HEK293 (cell line): ENCODE results near the gene FDXACB1.

Source experiments
- CTCF ChIA-PET: fragments of 350-600 bp; formaldehyde crosslinking; extraction: SDS; loops from one replicate; lab custom pipeline; 2021; ENCODE audit warnings: antibody characterized with exemption; lab: Yijun Ruan, JAX
- POLR2A ChIA-PET: fragments of 300-600 bp; formaldehyde crosslinking; extraction: SDS; loops from one replicate; lab custom pipeline; 2020; ENCODE audit warnings: antibody characterized with exemption, inconsistent platforms; lab: Yijun Ruan, JAX
- H3K27ac ChIP-seq: fragments of 200-500 bp; sonication (Bioruptor generic); 2 replicates; pipeline ENCODE4 v1.5.1; 2014; ENCODE audit warnings: low read depth, low read length, control low read depth, inconsistent platforms; ENCODE audit errors: extremely low read depth
- H3K36me3 ChIP-seq, 2 experiments: fragments of 200-500 bp in 1 of 2; sonication (Bioruptor generic) in 1 of 2; 1 replicate in 1 of 2; 2 replicates in 1 of 2; pipeline ENCODE4 v1.5.1; 2014 to 2017; ENCODE audit warnings: inconsistent platforms in 2 of 2, low read length in 2 of 2; ENCODE audit not compliant: control insufficient read depth in 2 of 2, insufficient read depth in 1 of 2
- H3K4me1 ChIP-seq: fragments of 200-500 bp; sonication (Bioruptor generic); 2 replicates; pipeline ENCODE4 v1.5.1; 2014; ENCODE audit warnings: mild to moderate bottlenecking, low read length, inconsistent platforms; ENCODE audit not compliant: control insufficient read depth, insufficient read depth
- H3K4me3 ChIP-seq: 2 replicates; pipeline ENCODE4 v1.5.1; 2011; ENCODE audit warnings: low read depth, mild to moderate bottlenecking, control low read depth, low read length, moderate library complexity
- H3K9me3 ChIP-seq: fragments of 200-500 bp; sonication (Bioruptor generic); 2 replicates; pipeline ENCODE4 v1.5.1; 2014; ENCODE audit warnings: low read depth, low read length, inconsistent platforms; ENCODE audit not compliant: control insufficient read depth, insufficient read depth
- IKZF3 ChIP-seq: fragments of 450-650 bp; IDR thresholded peaks from 2 replicates; pipeline ENCODE4 v1.5.0; 2018; ENCODE audit warnings: missing biosample characterization, mild to moderate bottlenecking, missing genetic modification characterization, moderate library complexity
- RBAK ChIP-seq: fragments of 450-650 bp; formaldehyde crosslinking; IDR thresholded peaks from 2 replicates; pipeline ENCODE4 v1.5.1; 2016; ENCODE audit warnings: missing biosample characterization, missing genetic modification characterization
- ZBTB20 ChIP-seq: fragments of 450-650 bp; formaldehyde crosslinking; IDR thresholded peaks from 2 replicates; pipeline ENCODE4 v1.5.1; 2016; ENCODE audit warnings: missing biosample characterization, missing genetic modification characterization
- ZBTB21 ChIP-seq: fragments of 450-650 bp; formaldehyde crosslinking; IDR thresholded peaks from 2 replicates; pipeline ENCODE4 v1.5.1; 2017; ENCODE audit warnings: missing biosample characterization, missing genetic modification characterization
- ZBTB7A ChIP-seq: fragments of 450-650 bp; formaldehyde crosslinking; IDR thresholded peaks from 2 replicates; pipeline ENCODE4 v1.5.1; 2016; ENCODE audit warnings: low read depth, missing biosample characterization, missing genetic modification characterization
- ZFP37 ChIP-seq: fragments of 450-650 bp; formaldehyde crosslinking; IDR thresholded peaks from 2 replicates; pipeline ENCODE4 v1.5.1; 2016; ENCODE audit warnings: missing biosample characterization, missing genetic modification characterization
- ZIC2 ChIP-seq: fragments of 450-650 bp; formaldehyde crosslinking; IDR thresholded peaks from 2 replicates; pipeline ENCODE4 v1.5.1; 2016; ENCODE audit warnings: missing biosample characterization, missing genetic modification characterization
- ZNF112 ChIP-seq: fragments of 450-650 bp; formaldehyde crosslinking; IDR thresholded peaks from 2 replicates; pipeline ENCODE4 v1.5.0; 2017; ENCODE audit warnings: missing biosample characterization, missing genetic modification characterization
- ZNF138 ChIP-seq: fragments of 450-650 bp; formaldehyde crosslinking; IDR thresholded peaks from 2 replicates; pipeline ENCODE4 v1.5.1; 2016; ENCODE audit warnings: missing biosample characterization, missing genetic modification characterization, borderline replicate concordance
- ZNF140 ChIP-seq: fragments of 450-650 bp; formaldehyde crosslinking; IDR thresholded peaks from 2 replicates; pipeline ENCODE4 v1.5.1; 2016; ENCODE audit warnings: missing biosample characterization, missing genetic modification characterization
- ZNF174 ChIP-seq: fragments of 450-650 bp; formaldehyde crosslinking; IDR thresholded peaks from 2 replicates; pipeline ENCODE4 v1.5.0; 2017; ENCODE audit warnings: missing biosample characterization, mild to moderate bottlenecking, missing genetic modification characterization
- ZNF274 ChIP-seq, 2 experiments: fragments of 200-500 bp in 1 of 2; fragments of 450-650 bp in 1 of 2; sonication (Bioruptor generic) in 1 of 2; formaldehyde crosslinking in 1 of 2; IDR thresholded peaks; 2 replicates each; pipeline versions ENCODE4 v1.5.1 to v1.6.1; 2014 to 2016; ENCODE audit warnings: borderline replicate concordance in 1 of 2, inconsistent platforms in 1 of 2, low read length in 1 of 2, missing biosample characterization in 1 of 2, missing genetic modification characterization in 1 of 2
- ZNF311 ChIP-seq: fragments of 450-650 bp; formaldehyde crosslinking; IDR thresholded peaks from 2 replicates; pipeline ENCODE4 v1.5.1; 2017; ENCODE audit warnings: missing biosample characterization, missing genetic modification characterization, borderline replicate concordance
- ZNF426 ChIP-seq: fragments of 450-650 bp; formaldehyde crosslinking; IDR thresholded peaks from 2 replicates; pipeline ENCODE4 v1.5.1; 2017; ENCODE audit warnings: missing biosample characterization, missing genetic modification characterization, mild to moderate bottlenecking, inconsistent platforms, moderate library complexity
- ZNF548 ChIP-seq: fragments of 450-650 bp; formaldehyde crosslinking; IDR thresholded peaks from 2 replicates; pipeline ENCODE4 v1.5.1; 2016; ENCODE audit warnings: missing biosample characterization, missing genetic modification characterization
- ZNF560 ChIP-seq: fragments of 450-650 bp; formaldehyde crosslinking; IDR thresholded peaks from 2 replicates; pipeline ENCODE4 v1.5.1; 2017; ENCODE audit warnings: missing biosample characterization, missing genetic modification characterization, borderline replicate concordance
- ZNF626 ChIP-seq: fragments of 450-650 bp; sonication (Bioruptor Pico); formaldehyde crosslinking; IDR thresholded peaks from 2 replicates; pipeline ENCODE4 v1.5.1; 2018; ENCODE audit warnings: missing biosample characterization, missing genetic modification characterization, inconsistent platforms
- ZNF654 ChIP-seq: fragments of 450-650 bp; formaldehyde crosslinking; IDR thresholded peaks from 2 replicates; pipeline ENCODE4 v1.5.1; 2016; ENCODE audit warnings: low read depth, missing biosample characterization, missing genetic modification characterization
- ZNF777 ChIP-seq: fragments of 450-650 bp; formaldehyde crosslinking; IDR thresholded peaks from 2 replicates; pipeline ENCODE4 v1.5.1; 2017; ENCODE audit warnings: missing biosample characterization, missing genetic modification characterization, borderline replicate concordance
- ZNF837 ChIP-seq: fragments of 450-650 bp; formaldehyde crosslinking; IDR thresholded peaks from 2 replicates; pipeline ENCODE4 v1.5.1; 2016; ENCODE audit warnings: missing biosample characterization, missing genetic modification characterization
- ZSCAN30 ChIP-seq: fragments of 450-650 bp; IDR thresholded peaks from 2 replicates; pipeline ENCODE4 v1.5.1; 2018; ENCODE audit warnings: missing biosample characterization, mild to moderate bottlenecking, missing genetic modification characterization, moderate library complexity
- TF ChIP-seq, protein P1 (sequence below): fragments of 450-650 bp; formaldehyde crosslinking; IDR thresholded peaks from 2 replicates; pipeline ENCODE4 v1.5.1; 2016; ENCODE audit warnings: missing biosample characterization, missing genetic modification characterization
- TF ChIP-seq, protein P2 (sequence below): fragments of 450-650 bp; formaldehyde crosslinking; IDR thresholded peaks from 2 replicates; pipeline ENCODE4 v1.5.1; 2016; ENCODE audit warnings: missing biosample characterization, missing genetic modification characterization, borderline replicate concordance
- TF ChIP-seq, protein P3 (sequence below): fragments of 450-650 bp; formaldehyde crosslinking; IDR thresholded peaks from 2 replicates; pipeline ENCODE4 v1.5.1; 2016; ENCODE audit warnings: missing biosample characterization, missing genetic modification characterization
- TF ChIP-seq, protein P4 (sequence below): fragments of 450-650 bp; formaldehyde crosslinking; optimal IDR thresholded peaks from 2 replicates; pipeline ENCODE3; 2016; ENCODE audit warnings: missing biosample characterization, mild to moderate bottlenecking, missing genetic modification characterization

Gene FDXACB1

DNA sequence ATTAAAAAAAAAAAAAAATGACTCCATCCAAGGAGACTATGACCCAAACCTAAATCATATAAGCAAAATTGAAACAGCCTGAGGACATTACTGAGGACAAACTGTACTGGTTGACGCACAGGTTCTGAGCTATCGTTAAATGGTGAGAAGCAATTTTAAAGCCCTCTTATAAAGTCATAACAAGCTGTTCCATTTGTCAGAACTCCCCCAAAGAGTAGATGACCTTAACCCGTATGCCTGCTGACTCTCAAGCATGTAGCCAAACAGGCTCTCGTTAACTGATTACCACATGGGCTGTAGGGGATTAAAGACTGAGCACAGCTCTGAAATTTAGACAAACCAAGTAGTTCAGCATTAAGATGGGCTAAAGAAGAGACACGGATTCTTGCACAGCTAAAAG, 30.4 kb upstream of the FDXACB1 start:
- ChIA-PET POLR2A (interaction anchor here (1.2 kb wide), 1 partner anchor 38 kb away, joined by 4 read pairs; the partner anchor contains the start of gene ALG9), CTCF (no interaction called here)
- TF ChIP-seq ZNF274 (IDR thresholded peaks at IDR 0.05; ENCODE audit: low read length) (no peak), ZNF274 (tag by site-specific recombination; IDR thresholded peaks at IDR 0.05; ENCODE audit: borderline replicate concordance) (no peak), ZNF174 (tag by site-specific recombination) (no peak), ZNF837 (tag by site-specific recombination) (no peak), ZBTB7A (tag by site-specific recombination) (no peak), IKZF3 (tag by site-specific recombination) (no peak), ZNF112 (no peak), ZNF138 (tag by site-specific recombination) (no peak), ZBTB21 (no peak), ZIC2 (tag by site-specific recombination) (no peak), RBAK (tag by site-specific recombination) (no peak), ZNF654 (tag by site-specific recombination) (no peak), ZNF560 (tag by site-specific recombination) (no peak), ZBTB20 (no peak)
- TF ChIP-seq, protein P1, sequence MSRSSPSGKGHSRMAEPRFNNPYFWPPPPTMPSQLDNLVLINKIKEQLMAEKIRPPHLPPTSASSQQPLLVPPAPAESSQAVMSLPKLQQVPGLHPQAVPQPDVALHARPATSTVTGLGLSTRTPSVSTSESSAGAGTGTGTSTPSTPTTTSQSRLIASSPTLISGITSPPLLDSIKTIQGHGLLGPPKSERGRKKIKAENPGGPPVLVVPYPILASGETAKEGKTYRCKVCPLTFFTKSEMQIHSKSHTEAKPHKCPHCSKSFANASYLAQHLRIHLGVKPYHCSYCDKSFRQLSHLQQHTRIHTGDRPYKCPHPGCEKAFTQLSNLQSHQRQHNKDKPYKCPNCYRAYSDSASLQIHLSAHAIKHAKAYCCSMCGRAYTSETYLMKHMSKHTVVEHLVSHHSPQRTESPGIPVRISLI (tag by site-specific recombination): no peak
- TF ChIP-seq, protein P2, sequence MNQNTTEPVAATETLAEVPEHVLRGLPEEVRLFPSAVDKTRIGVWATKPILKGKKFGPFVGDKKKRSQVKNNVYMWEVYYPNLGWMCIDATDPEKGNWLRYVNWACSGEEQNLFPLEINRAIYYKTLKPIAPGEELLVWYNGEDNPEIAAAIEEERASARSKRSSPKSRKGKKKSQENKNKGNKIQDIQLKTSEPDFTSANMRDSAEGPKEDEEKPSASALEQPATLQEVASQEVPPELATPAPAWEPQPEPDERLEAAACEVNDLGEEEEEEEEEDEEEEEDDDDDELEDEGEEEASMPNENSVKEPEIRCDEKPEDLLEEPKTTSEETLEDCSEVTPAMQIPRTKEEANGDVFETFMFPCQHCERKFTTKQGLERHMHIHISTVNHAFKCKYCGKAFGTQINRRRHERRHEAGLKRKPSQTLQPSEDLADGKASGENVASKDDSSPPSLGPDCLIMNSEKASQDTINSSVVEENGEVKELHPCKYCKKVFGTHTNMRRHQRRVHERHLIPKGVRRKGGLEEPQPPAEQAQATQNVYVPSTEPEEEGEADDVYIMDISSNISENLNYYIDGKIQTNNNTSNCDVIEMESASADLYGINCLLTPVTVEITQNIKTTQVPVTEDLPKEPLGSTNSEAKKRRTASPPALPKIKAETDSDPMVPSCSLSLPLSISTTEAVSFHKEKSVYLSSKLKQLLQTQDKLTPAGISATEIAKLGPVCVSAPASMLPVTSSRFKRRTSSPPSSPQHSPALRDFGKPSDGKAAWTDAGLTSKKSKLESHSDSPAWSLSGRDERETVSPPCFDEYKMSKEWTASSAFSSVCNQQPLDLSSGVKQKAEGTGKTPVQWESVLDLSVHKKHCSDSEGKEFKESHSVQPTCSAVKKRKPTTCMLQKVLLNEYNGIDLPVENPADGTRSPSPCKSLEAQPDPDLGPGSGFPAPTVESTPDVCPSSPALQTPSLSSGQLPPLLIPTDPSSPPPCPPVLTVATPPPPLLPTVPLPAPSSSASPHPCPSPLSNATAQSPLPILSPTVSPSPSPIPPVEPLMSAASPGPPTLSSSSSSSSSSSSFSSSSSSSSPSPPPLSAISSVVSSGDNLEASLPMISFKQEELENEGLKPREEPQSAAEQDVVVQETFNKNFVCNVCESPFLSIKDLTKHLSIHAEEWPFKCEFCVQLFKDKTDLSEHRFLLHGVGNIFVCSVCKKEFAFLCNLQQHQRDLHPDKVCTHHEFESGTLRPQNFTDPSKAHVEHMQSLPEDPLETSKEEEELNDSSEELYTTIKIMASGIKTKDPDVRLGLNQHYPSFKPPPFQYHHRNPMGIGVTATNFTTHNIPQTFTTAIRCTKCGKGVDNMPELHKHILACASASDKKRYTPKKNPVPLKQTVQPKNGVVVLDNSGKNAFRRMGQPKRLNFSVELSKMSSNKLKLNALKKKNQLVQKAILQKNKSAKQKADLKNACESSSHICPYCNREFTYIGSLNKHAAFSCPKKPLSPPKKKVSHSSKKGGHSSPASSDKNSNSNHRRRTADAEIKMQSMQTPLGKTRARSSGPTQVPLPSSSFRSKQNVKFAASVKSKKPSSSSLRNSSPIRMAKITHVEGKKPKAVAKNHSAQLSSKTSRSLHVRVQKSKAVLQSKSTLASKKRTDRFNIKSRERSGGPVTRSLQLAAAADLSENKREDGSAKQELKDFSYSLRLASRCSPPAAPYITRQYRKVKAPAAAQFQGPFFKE (tag by site-specific recombination): no peak
- TF ChIP-seq, protein P3, sequence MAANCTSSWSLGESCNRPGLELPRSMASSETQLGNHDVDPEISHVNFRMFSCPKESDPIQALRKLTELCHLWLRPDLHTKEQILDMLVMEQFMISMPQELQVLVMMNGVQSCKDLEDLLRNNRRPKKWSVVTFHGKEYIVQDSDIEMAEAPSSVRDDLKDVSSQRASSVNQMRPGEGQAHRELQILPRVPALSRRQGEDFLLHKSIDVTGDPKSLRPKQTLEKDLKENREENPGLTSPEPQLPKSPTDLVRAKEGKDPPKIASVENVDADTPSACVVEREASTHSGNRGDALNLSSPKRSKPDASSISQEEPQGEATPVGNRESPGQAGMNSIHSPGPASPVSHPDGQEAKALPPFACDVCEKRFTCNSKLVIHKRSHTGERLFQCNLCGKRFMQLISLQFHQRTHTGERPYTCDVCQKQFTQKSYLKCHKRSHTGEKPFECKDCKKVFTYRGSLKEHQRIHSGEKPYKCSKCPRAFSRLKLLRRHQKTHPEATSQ (tag by site-specific recombination): no peak
- no peaks in the 10 kb centered on the region for H3K36me3 ChIP-seq
- no peaks in the 10 kb centered on the region for H3K9me3 ChIP-seq
- H3K27ac ChIP-seq: no peak overlapping the region
- no peak overlapping the region for H3K4me3 ChIP-seq
- H3K4me1 ChIP-seq: no peaks in the 10 kb centered on the region

DNA sequence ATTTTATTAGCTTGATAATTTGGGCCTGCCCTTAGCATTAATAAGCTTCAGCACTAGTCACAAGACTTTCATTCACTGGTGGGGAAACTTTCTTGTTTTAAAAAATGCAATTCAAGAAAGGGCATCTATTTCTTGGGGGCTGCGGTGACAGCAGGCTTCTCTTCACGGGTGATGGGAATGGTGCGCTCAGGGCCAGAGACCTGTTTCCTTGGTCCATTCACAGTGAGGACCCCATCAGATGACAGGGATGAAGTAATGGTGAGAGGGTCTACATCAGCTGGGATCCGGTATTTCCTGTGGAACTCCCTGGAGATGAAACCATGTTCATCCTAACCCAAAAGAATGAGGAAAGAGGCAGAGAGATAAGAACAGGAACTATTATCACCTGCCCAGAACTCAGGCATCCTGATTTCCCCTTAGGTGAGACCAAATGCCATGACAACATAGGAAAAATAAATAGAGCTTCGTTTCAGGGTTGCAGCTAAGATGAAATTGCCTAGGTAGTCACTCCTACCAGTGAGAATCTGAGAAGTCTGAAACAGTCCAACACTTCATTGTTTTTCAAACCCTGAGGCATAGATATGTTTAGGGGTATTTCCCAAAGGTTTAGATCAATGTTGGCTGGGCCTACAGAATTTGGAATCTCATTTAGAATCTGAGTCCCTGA, 29.8 kb upstream of the FDXACB1 start:
- Histone ChIP-seq H3K9me3 (no peaks in the 10 kb centered on the region), H3K27ac (no peak overlapping the region), H3K4me1 (no peaks in the 10 kb centered on the region), H3K4me3 (no peak overlapping the region), H3K36me3 (no peaks in the 10 kb centered on the region)
- ChIA-PET POLR2A (interaction anchor here (1.2 kb wide), 1 partner anchor 37 kb away, joined by 4 read pairs; the partner anchor contains the start of gene ALG9), CTCF (interaction anchor here (0.5 to 1.0 kb wide), 3 partner anchors 9 to 136 kb away, joined by 3 to 4 read pairs (median 3); no protein-coding TSS in a partner anchor)
- TF ChIP-seq ZSCAN30 (no peak), IKZF3 (tag by site-specific recombination) (no peak), ZNF777 (tag by site-specific recombination) (no peak), ZNF560 (tag by site-specific recombination) (no peak), ZNF548 (tag by site-specific recombination) (no peak), ZNF311 (tag by site-specific recombination) (no peak), ZNF140 (tag by site-specific recombination) (no peak), ZNF426 (tag by site-specific recombination) (no peak), ZFP37 (tag by site-specific recombination) (no peak), ZNF626 (no peak)
- TF ChIP-seq, protein P4, sequence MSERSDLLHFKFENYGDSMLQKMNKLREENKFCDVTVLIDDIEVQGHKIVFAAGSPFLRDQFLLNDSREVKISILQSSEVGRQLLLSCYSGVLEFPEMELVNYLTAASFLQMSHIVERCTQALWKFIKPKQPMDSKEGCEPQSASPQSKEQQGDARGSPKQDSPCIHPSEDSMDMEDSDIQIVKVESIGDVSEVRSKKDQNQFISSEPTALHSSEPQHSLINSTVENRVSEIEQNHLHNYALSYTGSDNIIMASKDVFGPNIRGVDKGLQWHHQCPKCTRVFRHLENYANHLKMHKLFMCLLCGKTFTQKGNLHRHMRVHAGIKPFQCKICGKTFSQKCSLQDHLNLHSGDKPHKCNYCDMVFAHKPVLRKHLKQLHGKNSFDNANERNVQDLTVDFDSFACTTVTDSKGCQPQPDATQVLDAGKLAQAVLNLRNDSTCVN (tag by site-specific recombination): no peak
